Activated CD4-positive, alpha-beta T cell treated with anti-CD3 and anti-CD28 coated beads for 4 hours (primary cell): ENCODE data around the gene PIPOX.

ENCODE experiments used
- DNase-seq, 2 donors: peaks; one replicate each; pipeline ENCODE4 v3.0.0-alpha.2; 2020

Gene PIPOX

DNA sequence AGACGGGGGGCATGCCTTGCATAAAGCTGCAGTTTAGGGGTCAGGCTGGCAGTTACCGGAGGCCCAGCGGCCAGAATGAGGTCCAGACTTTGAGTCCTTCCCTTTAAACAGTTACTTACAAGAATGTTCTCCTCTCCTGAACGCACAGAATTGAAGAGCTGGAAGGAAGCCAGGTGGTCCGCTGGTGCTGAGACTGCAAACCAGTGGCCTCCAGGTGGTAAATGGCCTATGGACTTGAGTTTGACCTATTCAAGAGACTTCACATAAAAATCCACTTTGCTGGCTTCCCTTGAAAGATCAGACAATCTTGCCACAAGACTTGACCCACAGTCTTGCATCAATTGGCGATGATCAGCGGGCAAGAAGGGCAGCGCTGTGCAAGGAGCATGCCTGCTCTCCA lies 22.4 kb upstream of the PIPOX start:
- no peak for DNase-seq

DNA sequence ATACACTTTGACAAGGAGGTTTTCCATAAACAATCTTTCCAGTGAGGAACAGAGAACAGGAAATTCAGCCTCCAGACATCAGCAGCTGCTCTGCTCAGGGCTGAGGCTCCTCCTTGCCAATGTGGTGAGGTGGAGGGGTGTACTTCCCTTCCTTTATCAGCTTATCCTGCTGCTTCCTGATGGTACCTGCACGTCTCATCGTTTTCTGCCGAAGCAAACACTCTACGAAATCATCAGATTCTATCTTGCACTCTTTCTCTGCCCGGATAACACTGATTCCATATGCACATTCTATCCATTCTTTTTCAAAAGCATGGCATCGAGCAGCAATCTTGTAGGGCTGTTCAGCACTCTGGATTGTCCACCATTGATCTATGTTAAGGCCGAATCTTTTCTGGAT lies 21.7 kb upstream of the PIPOX start:
- no peak for DNase-seq

DNA sequence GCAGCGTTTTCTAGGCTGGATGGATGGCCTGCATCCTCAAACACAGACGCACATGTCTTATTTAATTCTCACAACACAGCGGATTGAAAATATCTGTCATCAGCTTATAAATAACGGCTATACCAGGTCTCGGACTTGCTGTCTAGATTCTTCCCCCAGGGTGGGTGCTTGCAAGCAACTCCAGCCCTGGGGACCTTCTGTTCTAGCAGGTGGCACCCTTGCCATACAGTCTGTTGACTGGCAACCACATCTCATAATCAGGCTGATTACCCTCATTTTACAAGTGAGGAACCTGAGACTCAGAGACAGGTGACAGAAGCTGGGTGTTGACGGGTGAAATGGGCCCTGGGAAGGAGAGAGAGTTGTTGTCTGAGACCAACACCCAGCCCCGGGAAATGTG lies 20.9 kb upstream of the PIPOX start:
- no peak for DNase-seq

DNA sequence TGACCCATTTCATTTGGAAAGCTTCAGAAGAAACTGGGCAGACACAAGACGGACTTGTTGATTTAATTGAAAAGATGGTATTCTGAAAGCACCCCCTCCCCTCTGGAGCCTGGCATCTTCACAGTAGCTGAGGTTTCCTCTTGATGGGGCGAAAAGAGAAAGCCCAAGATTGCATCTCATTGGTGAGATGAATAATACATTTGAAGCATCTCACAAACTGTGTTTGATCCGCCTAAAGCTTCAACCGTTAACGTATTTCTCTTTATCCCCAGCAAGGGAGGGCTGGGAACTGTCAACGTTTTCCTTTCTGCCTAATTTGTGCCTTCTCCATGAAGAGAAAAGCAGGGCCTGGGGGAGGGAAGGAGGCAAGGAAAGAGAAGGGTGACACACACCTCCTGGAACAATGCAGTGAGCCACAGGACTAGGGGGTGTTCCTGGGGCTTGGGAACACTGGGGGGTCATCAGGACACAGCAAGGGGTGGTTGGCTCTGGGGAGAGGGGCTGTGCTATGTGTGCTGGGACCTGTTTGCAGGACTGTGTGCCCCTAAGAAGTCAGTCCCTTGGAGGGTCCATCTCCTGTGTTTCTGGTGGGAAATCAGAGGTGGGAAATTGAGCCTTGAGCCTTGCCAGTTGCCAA lies 18.5 kb upstream of the PIPOX start:
- no peak for DNase-seq

DNA sequence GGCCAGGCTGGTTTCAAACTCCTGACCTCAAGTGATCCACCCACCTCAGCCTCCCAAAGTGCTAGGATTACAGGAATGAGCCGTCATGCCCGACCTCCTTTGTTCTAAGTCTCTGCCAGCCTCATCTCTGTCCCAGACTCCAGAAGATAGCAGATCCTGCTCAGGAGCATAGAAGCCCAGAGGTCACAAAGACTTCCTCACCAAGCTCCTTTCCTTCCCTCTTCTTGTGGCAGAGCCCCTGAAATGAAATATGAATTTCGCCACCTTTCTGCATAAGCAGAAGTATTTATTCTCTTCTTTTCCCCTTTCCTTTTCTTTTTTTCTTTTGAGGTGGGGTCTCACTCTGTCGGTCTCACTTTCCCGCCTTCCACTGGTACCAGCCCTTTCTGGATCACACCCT lies 11.5 kb upstream of the PIPOX start:
- no peak for DNase-seq

DNA sequence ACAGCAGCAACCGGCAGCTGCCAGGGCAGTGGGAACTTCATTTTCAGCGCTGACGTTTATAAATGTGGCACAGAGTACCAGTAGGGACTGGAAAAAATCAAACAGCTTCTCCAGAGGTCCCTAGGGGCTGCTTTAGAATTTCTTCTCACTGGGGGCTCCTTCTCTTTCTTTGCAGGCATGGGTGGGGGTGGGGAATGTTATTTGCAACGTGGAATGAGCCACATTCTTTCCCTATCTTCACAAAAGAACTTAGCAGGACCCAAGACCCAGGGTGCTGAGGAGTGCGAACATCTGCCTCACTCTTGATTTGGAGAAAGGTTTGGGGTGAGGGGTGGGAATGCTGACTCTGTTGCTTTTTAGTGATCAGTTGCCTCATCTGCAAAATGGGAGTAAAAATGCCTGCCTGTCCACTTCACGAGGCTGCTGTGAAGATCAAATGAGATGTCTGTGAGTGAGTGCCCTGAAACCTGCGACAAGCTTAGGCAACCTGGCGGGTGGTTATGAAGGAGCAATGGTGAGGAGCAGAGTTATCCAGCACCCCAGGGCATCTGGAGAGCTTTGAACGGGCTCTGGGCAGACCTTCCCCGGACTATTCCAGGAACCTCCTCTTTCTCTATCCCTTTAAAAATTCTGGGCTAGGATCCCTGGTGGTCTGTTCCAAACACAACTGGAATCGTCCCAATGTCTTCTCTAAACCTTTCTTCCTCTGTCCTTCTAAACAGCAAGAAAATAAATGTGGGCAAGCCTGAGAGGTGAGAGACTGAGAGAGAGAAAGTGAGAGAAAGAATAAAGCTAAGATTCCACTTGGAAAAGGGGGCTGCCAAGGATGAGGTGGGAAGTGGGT lies 10.7 kb upstream of the PIPOX start:
- no peak for DNase-seq

DNA sequence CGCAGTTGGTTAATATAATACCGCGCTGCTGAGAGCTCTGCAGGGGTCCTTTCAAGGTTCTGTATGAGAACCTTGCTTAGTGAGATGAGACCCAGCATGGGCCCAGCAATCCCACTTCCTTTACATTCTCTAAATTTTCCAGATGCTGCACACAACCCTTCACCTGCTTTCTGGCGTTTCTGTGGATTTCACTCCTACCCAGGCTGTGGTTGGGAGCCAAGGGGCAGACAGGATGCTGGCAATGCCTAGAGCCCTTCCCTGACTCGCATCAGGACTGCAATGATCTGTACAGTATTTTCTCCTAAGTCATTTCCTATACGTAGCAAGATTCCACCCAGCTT lies 10.1 kb upstream of the PIPOX start:
- DNase-seq, result no peak

DNA sequence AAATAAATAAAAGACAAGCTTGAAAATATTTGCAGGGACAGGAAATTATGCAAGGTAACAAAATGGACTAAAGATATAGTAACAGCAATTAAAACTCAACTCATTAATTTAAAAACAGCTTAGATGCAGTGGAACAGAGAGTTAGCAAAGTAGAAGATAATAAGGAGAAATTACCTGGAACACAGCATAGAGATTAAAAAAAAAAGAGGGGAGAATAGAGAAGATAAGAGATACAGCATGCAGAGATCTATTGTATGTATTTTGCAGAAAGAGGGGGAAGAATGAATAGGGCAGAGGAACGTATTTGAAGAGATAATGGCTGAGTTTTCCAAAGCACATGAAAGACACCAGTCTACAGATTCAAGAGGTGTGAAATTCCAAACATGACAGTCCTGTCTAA lies 8.4 kb upstream of the PIPOX start:
- DNase-seq, result no peak

DNA sequence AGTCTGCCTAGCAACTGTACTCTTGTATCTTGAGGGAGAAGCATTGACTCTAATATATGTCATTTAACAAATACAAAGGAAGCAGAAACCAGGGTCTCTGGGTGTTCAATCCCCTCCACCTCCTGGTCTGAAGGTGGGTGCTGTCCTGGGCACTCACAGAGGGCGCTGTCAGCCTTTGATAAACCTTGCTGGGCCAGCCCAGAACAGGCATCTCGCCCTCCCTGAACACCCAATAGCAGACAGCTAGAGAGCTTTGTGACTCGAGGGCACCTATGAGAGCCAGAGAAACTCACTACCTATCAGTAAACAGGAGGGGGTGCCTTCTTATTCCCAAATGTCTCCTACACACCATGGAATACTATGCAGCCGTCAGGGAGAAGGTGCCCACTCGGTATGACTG lies 6.4 kb upstream of the PIPOX start:
- DNase-seq, result no peak

DNA sequence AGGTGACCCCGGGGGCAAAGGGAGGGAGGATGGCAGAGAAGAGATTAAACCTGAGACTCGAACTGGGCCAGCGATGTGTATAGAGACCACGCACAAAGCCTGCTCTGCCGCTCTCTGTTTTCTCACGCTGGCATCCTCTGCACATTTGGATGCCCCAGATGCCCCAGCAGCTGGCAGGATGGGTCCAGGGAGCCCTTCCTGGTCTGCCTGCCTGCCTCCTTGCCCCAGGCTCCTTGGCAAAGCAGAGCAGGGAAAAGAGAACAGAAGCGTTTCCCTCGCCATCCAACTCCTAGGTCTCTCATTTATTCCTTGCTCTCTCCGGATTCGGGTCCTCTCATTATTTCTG lies 5.2 kb upstream of the PIPOX start:
- no peak for DNase-seq

DNA sequence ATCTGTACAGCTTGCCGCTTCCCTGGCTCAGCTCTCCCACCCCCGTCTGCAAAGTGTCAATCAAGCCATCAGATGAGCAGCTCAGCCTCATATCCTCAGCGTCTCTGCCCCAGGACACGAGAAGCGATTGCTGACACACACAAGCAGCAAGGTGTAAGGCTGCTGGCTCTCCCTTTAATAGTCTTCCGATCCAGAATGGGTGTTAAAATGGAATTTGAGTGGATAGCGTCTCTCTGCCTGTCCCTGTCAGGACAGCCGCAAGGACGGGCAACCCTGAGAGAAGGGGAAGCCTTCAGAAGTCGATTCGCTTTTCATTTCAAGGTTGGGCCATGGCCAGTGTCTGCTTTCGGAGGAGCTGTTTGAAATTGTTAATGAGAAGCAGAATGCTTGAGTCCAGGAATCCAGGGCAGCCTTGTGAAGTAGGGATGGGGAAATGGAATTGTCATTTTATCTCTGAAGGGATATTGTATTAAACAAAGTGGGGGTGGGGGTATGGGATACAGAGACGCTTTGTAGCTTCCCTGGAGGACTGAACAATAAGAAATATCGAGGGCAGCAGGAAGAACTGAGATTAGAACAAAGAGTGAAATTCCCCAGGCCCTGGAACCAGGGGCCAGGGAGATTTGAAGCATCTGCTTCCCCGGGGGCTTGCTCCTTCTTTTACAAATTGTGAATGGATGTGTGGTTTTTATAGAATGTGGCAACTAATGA lies 4.7 kb upstream of the PIPOX start:
- no peak for DNase-seq

DNA sequence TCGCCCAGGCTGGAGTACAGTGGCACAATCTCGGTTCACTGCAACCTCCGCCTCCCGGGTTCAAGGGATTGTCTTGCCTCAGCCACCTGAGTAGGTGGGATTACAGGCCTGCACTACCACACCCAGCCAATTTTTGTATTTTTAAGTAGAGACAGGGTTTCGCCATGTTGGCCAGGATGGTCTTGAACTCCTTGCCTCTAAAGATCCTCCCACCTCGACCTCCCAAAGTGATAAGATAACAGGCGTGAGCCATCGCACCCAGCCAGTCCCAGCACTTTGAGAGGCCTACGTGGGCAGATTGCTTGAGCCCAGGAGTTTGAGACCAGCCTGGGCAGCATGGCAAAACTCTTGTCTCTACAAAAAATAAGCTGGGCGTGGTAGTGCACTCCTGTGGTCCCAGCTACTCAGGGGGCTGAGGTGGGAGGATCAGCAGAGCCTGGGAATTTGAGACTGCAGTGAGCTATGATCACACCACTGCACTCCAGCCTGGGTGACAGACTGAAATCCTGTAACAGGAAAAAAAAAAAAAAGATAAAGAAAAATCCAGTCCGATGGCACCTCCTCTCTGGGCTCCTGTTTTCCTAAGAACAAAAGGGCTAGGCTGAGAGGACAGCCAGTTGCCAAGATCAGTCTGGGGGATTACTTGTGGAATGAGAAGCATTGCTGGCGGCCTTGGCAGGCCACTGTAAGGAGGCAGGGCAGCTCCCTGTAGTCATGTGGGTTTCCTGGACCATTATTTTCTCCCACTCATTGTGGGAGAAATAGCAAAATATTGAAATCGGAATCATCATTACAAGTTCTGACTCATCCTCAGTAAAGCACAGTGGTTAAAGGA lies 3.0 kb upstream of the PIPOX start:
- no peak for DNase-seq

DNA sequence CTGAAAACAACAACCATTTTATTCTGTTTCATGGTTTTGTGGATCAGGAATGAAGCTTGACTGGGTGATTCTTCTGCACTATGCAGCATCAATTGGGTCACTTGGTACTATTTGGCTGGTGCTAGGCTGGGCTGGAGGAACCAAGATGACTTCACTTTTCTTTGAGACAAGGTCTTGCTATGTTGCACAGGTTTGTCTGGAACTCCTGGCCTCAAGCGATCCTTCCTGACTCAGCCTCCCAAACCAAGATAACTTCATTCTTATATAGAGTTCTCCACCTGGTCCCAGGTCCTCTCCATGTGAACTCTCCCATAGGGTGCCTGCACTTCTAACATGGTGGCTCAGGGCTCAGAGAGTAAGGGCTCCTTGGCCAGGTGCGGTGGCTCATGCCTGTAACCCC lies 1.9 kb upstream of the PIPOX start:
- DNase-seq, result no peak

DNA sequence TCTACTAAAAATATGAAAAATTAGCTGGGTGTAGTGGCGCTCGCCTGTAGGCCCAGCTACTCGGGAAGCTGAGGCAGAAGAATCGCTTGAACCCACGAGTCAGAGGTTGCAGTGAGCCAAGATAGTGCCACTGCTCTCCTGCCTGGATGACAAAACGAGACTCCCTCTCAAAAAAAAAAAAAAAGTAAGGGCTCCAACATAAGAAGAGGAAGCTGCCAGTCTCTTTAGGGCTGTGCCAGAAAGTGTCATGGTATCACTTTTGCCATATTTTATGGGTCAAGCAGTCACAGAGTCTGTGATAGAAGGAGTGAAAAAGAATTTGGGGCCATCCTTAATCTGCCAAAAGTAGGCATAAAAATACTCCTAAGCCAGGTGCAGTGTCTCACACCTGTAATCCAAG lies 1.4 kb upstream of the PIPOX start:
- no peak for DNase-seq

DNA sequence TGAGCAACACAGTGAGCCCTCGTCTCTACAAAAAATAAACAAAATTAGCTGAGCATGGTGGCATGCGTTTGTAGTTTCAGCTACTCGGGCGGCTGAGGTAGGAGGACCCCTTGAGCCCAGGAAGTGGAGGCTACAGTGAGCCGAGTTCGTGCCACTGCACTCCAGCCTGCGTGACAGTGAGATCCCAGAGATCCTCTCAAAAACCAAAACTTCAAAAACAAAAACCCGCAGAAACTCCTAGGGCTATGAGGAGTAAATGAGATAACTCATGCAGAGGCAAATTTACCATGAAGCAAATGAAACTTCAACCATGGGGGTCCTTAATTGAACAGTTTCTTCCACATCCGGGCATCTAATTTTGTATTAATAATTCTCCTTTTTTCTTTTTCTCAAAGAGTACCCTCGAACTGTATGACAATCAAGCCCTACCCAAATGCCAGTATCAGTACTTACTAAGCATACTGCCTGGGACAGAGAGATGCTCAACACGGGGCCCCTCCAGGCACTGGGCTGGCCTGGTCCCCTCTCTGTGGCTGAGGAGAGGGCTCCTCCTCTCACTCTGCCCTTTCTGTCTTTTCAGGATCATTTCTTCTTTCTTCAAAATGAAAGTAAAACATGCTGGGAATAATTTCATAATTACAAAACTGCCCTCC lies 789 bp upstream of the PIPOX start:
- no peak for DNase-seq

DNA sequence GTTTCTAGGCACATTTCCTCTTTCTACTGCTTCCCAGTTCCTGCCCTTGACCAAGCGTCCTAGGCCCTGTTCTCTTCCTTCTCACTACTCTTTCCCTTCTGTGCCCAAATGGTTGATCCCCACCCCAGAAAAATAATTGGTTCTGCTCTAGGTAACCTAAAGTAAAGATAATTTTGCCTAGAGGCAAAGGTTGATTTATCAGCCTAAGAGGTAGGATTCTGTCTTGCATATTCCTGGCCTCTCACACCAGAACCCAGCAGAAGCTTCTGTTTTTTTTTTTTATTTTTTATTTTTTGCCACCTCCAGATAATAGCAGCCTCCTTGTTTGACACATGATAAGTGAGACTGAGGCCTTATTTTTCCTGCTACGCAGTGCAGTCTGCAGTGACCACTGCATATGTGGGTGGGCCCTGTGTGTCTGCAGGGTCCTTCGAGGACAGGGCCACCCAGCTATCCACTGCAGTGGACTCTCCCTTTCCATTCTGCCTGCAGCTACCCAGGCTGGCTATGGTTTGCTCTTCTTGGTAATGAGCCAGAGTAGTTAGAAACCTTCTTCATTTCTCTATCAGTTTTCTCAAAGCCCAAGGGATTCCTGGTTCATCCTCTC lies 701 bp downstream of the PIPOX start:
- DNase-seq, result no peak

DNA sequence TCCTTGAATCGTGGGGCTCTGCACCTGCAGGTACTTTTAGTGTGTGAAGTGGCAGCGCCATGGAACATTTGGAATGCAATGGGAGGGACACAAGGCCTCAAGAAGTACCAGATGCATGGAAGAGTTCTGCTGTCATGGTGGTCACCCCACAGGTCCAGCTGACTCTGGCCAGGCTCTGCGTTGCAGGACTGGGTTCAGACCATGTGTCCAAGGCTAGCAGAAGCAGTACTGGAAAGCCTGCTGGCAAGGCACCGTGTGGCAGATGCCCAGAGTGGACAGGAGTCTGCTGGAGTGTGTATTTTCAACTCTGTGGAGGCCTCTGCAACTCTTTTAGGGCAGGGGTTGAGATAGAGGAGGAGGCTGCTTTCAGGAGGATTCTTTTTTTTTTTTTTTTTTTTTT lies 2.1 kb downstream of the PIPOX start:
- no peak for DNase-seq

DNA sequence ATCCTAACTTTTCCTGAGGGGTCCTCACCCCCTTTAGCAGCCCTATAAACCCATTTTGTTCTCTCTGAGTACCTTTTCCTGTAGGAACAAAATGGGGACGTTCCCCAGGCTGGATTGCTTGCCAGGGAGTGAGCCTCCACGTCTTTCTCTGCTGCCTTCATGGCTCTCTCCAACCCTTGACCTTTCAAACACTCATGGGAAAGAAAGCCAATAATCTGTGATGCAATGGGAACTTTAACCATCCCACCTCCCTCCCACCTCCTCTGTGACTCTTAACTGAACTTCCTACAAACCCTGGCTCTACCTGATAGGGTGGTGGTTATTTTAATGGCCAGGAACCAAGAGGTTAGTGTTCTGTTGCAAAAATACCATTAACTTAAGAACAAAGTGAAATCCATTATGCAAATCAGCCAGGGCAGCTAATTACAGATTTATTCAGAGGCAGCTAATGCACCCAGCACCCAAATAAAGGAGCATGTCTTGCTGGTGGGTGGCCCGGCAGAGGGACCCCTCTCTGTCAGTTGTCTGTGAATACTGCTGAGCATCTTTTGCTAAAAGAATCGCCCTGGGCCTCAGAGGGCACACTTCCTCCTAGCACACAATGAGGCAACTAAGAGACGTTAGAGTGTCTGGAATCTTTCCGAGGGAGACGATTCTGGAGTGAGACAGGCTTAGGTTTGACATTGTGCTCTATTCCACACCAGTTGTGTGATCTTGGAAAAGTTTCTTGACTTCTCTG lies 3.0 kb downstream of the PIPOX start:
- no peak for DNase-seq

DNA sequence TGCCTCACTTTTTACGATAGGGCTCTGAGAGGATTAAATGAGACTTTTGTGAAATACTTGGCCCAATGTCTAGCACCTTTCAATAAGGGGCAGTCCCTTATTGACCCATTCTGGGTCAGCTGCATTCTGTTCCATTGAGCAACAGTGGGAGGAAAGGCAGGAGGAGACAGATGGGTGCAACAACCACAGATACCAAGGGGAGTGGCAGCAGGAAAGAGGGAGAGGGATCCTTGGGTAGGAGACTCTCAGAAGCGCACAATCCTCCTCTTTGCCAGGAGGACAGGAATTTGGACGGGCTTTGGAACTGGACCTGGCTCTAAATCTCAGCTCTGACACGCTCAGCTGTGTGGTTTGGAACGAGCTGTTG lies 3.5 kb downstream of the PIPOX start:
- DNase-seq, result no peak

DNA sequence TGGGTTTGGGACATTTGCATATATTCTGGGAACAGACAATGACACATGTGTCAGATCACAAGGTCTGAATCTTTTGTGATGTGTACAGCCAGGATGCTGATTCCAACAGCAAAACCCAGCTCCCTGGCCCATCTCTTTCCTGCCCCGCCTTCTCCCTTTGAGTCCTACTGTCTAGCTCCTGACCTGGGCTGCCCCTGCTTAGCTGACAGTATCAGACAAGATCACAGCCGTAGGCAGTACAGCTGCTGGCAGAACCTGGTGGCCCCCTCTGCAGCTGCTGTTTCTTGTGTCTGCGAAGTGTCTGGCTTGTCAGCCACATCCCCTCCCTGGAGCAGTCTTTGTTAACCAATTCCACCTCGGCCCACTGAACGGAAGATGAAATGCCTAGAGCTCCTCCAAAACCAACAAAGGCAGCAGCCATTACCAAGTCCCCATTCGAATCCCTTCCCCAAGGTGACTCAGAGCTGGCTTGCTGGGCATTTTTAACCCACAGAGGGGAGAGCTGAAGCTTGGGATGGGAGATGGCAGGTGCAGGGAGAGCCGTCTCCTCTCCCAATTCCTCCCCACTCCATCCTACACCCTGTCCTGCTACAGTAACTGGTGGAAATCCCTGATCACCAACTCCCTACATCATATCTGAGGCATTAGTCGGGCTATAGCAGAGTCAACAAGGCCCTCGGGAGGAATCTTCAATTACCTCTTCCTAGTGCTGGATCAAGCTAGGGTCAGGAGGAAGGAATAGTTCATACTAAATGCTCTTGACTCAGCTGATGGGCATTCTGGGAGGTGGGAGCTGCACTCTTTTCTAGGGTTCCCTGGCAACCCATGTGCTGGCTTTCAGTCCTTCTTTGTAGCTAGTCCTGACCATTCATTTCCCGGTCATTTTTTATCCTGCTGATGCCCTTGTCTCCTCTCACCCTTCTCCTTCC lies 5.8 kb downstream of the PIPOX start:
- DNase-seq, result no peak
